HepG2 (cell line): ENCODE data around the gene MARCHF9. TPM values are rescaled to one million over a fixed set of nuclear protein-coding genes. Genes with fewer than 3 reads are reported as not detected.

Experiments
- CHD2 ChIP-seq: IDR thresholded peaks from 2 replicates; pipeline ENCODE4 v1.6.1; 2011; ENCODE audit warnings: low read depth, low read length, improper control_type of control experiment
- FOSL2 ChIP-seq: sonication (generic); formaldehyde crosslinking; IDR thresholded peaks from 2 replicates; pipeline ENCODE4 v1.4.0; 2020; ENCODE audit warnings: missing genetic modification reagents
- HMG20B ChIP-seq: conservative IDR thresholded peaks from 2 replicates; pipeline ENCODE4 v1.6.1; 2016; ENCODE audit warnings: missing genetic modification reagents, missing compliant biosample characterization
- JUND ChIP-seq: sonication (generic); formaldehyde crosslinking; IDR thresholded peaks from 2 replicates; pipeline ENCODE4 v1.8.0; 2022; ENCODE audit warnings: mild to moderate bottlenecking, missing genetic modification reagents
- KDM1A ChIP-seq: IDR thresholded peaks from 2 replicates; pipeline ENCODE4 v1.6.1; 2016; ENCODE audit warnings: missing compliant biosample characterization
- KLF6 ChIP-seq: IDR thresholded peaks from 2 replicates; pipeline ENCODE4 v1.8.0; 2016; ENCODE audit warnings: missing biosample characterization, missing genetic modification reagents
- MAX ChIP-seq: IDR thresholded peaks from 2 replicates; pipeline ENCODE4 v1.6.1; 2012; ENCODE audit warnings: inconsistent platforms
- MED1 ChIP-seq: sonication (generic); formaldehyde crosslinking; IDR thresholded peaks from 2 replicates; pipeline ENCODE4 v1.4.0; 2020; ENCODE audit warnings: missing genetic modification reagents
- MEIS1 ChIP-seq: sonication (generic); formaldehyde crosslinking; IDR thresholded peaks from 2 replicates; pipeline ENCODE4 v1.9.0; 2021; ENCODE audit warnings: mild to moderate bottlenecking, missing genetic modification reagents, moderate library complexity, borderline replicate concordance
- MYNN ChIP-seq: sonication (generic); formaldehyde crosslinking; IDR thresholded peaks from 2 replicates; pipeline ENCODE4 v1.4.0; 2020; ENCODE audit warnings: mild to moderate bottlenecking, low read depth, missing genetic modification reagents
- PAXIP1 ChIP-seq: sonication (generic); formaldehyde crosslinking; conservative IDR thresholded peaks from 2 replicates; pipeline ENCODE4 v1.4.0; 2020; ENCODE audit warnings: mild to moderate bottlenecking, missing genetic modification reagents, moderate library complexity
- POLR2AphosphoS2 ChIP-seq: IDR thresholded peaks from 2 replicates; pipeline ENCODE4 v1.6.1; 2011; ENCODE audit warnings: low read depth, low read length, improper control_type of control experiment
- PREB ChIP-seq: sonication (generic); formaldehyde crosslinking; IDR thresholded peaks from 2 replicates; pipeline ENCODE4 v1.4.0; 2020; ENCODE audit warnings: missing genetic modification reagents
- XRCC5 ChIP-seq: fragments of 200-400 bp; formaldehyde crosslinking; optimal IDR thresholded peaks from 2 replicates; pipeline ENCODE3; 2017; ENCODE audit warnings: mild to moderate bottlenecking, low read length
- ZKSCAN1 ChIP-seq: fragments of 150-350 bp; IDR thresholded peaks from 2 replicates; pipeline ENCODE4 v1.6.1; 2014; ENCODE audit warnings: low read length
- ZKSCAN8 ChIP-seq: IDR thresholded peaks from 2 replicates; pipeline ENCODE4 v1.6.1; 2016; ENCODE audit warnings: borderline replicate concordance, missing genetic modification reagents, missing compliant biosample characterization
- ZMYM2 ChIP-seq: sonication (generic); formaldehyde crosslinking; IDR thresholded peaks from 2 replicates; pipeline ENCODE4 v1.8.0; 2022; ENCODE audit warnings: mild to moderate bottlenecking, missing genetic modification reagents
- ZNF124 ChIP-seq: sonication (generic); formaldehyde crosslinking; IDR thresholded peaks from 2 replicates; pipeline ENCODE4 v1.4.0; 2020; ENCODE audit warnings: missing genetic modification reagents
- ZNF136 ChIP-seq: sonication (generic); formaldehyde crosslinking; IDR thresholded peaks from 2 replicates; pipeline ENCODE4 v1.8.1; 2022; ENCODE audit warnings: low read depth, mild to moderate bottlenecking, moderate library complexity, missing genetic modification reagents
- ZNF414 ChIP-seq: sonication (generic); formaldehyde crosslinking; IDR thresholded peaks from 2 replicates; pipeline ENCODE4 v1.5.0; 2020; ENCODE audit warnings: missing genetic modification reagents
- ZNF530 ChIP-seq: sonication (generic); formaldehyde crosslinking; IDR thresholded peaks from 2 replicates; pipeline ENCODE4 v1.5.0; 2020; ENCODE audit warnings: low read depth, mild to moderate bottlenecking, missing genetic modification reagents
- ZNF557 ChIP-seq: sonication (generic); formaldehyde crosslinking; IDR thresholded peaks from 2 replicates; pipeline ENCODE4 v1.4.0; 2020; ENCODE audit warnings: missing genetic modification reagents
- ZNF749 ChIP-seq: sonication (generic); formaldehyde crosslinking; IDR thresholded peaks from 2 replicates; pipeline ENCODE4 v1.8.0; 2022; ENCODE audit warnings: mild to moderate bottlenecking, missing genetic modification reagents, moderate library complexity, borderline replicate concordance
- ZNF776 ChIP-seq: sonication (generic); formaldehyde crosslinking; IDR thresholded peaks from 2 replicates; pipeline ENCODE4 v1.4.0; 2020; ENCODE audit warnings: mild to moderate bottlenecking, missing genetic modification reagents
- ZNF850 ChIP-seq: sonication (generic); formaldehyde crosslinking; conservative IDR thresholded peaks from 2 replicates; pipeline ENCODE4 v1.9.0; 2021; ENCODE audit warnings: mild to moderate bottlenecking, missing genetic modification reagents
- polyA plus RNA-seq, 8 experiments: library from polyadenylated mRNA; depleted of rRNA in 3 of 8; stranded (reverse) in 7 of 8; unstranded in 1 of 8; fragments of >200 nt; fragmentation: Illumina TruSeq in 4 of 8; extraction: Trizol in 4 of 8; gene quantifications; 2 replicates each; pipeline versions ENCODE4 v1.2.1 to v1.2.3, GENCODE V29; 2011 to 2016; ENCODE audit warnings: low read depth in 4 of 8, missing spikeins in 1 of 8, mixed read lengths in 1 of 8; ENCODE audit not compliant: insufficient read depth in 1 of 8
- total RNA-seq, 5 experiments: library from RNA; depleted of rRNA; stranded (reverse); fragments of >200 nt; fragmentation: Illumina TruSeq; extraction: Trizol; gene quantifications; 2 replicates each; pipeline ENCODE4 v1.2.3, GENCODE V29; 2016; ENCODE audit warnings: low read depth in 1 of 5

Gene MARCHF9
- total and polyA plus RNA-seq, 2 of the 13 experiments (the other 11 are each of a cell fraction or from before 2014, with no cell fraction given), result 5.7 to 9.6 TPM

GRCh38 chr12:57755454-57756372 lies 810 bp downstream of the MARCHF9 start (continued):
- TF ChIP-seq ZNF530, result no peak
- TF ChIP-seq MYNN, result no peak
- 0 out of 2 replicates have a peak, but pooled peaks have one; percentile 6 for TF ChIP-seq ZNF776
- TF ChIP-seq FOSL2, result 0 out of 2 replicates have a peak, but pooled peaks have one; percentile 12
- TF ChIP-seq PREB (CRISPR knock-in tag), result no peak
- TF ChIP-seq KDM1A (CRISPR knock-in tag), result no peak
- TF ChIP-seq JUND, result no peak
- TF ChIP-seq ZNF124 (CRISPR knock-in tag), result no peak
- peak; percentile 44; the same call in 1 of the 2 replicates for TF ChIP-seq MAX
- TF ChIP-seq ZNF414, result no peak
- no peak for TF ChIP-seq HMG20B (CRISPR knock-in tag)
- TF ChIP-seq MED1 (CRISPR knock-in tag), result peak; percentile 54; the same call in 1 of the 2 replicates
- no peak for TF ChIP-seq ZKSCAN1
- TF ChIP-seq ZNF749, result no peak
- TF ChIP-seq KLF6 (CRISPR knock-in tag), result 0 out of 2 replicates have a peak, but pooled peaks have one; percentile 51
- TF ChIP-seq XRCC5, result no peak
- no peak for TF ChIP-seq CHD2
- peak; percentile 64 for TF ChIP-seq PAXIP1 (CRISPR knock-in tag)
- no peak for TF ChIP-seq ZNF850 (CRISPR knock-in tag)
- TF ChIP-seq ZMYM2 (CRISPR knock-in tag), result no peak
- TF ChIP-seq ZNF557 (CRISPR knock-in tag), result no peak
- TF ChIP-seq POLR2AphosphoS2, result no peak
- TF ChIP-seq ZKSCAN8 (CRISPR knock-in tag), result no peak
- no peak for TF ChIP-seq ZNF136
- TF ChIP-seq MEIS1 (CRISPR knock-in tag), result no peak
